Parathyroid adenoma (tissue), 2 donors: ENCODE results near the gene TAF9B.
"Not testable (repeated sequence)": the region's sequence is repeated elsewhere in the genome, so short reads cannot be mapped to it uniquely, and the experiment has no call there.

Source experiments
- H2AFZ ChIP-seq: fragments of 300-600 bp; sonication (generic); one replicate; pipeline ENCODE4 v1.7.0; 2017; ENCODE audit warnings: antibody characterized with exemption, mild to moderate bottlenecking
- H3K27ac ChIP-seq: fragments of 300-600 bp; sonication (generic); one replicate; pipeline ENCODE4 v1.7.0; 2017
- H3K27me3 ChIP-seq: fragments of 300-600 bp; sonication (generic); one replicate; pipeline ENCODE4 v1.7.0; 2017; ENCODE audit warnings: low read length; ENCODE audit not compliant: control insufficient read depth, insufficient read depth
- H3K36me3 ChIP-seq: fragments of 300-600 bp; sonication (generic); one replicate; pipeline ENCODE4 v1.7.0; 2017; ENCODE audit warnings: low read length; ENCODE audit not compliant: control insufficient read depth, insufficient read depth
- H3K4me1 ChIP-seq: fragments of 300-600 bp; sonication (generic); one replicate; pipeline ENCODE4 v1.7.0; 2017; ENCODE audit warnings: control low read depth
- H3K4me2 ChIP-seq: fragments of 300-600 bp; sonication (generic); one replicate; pipeline ENCODE4 v1.7.0; 2017; ENCODE audit warnings: low read length
- H3K4me3 ChIP-seq: fragments of 300-600 bp; sonication (generic); one replicate; pipeline ENCODE4 v1.7.0; 2017; ENCODE audit warnings: low read depth, low read length
- H3K79me2 ChIP-seq: fragments of 300-600 bp; sonication (generic); one replicate; pipeline ENCODE4 v1.7.0; 2017; ENCODE audit warnings: control low read depth
- H3K9ac ChIP-seq: fragments of 300-600 bp; sonication (generic); one replicate; pipeline ENCODE4 v1.7.0; 2017; ENCODE audit warnings: mild to moderate bottlenecking
- H3K9me3 ChIP-seq: fragments of 300-600 bp; sonication (generic); one replicate; pipeline ENCODE4 v1.7.0; 2017; ENCODE audit warnings: low read length; ENCODE audit not compliant: control insufficient read depth
- CTCF ChIP-seq: fragments of 300-600 bp; sonication (generic); IDR thresholded peaks from one replicate; pipeline ENCODE4 v1.7.0; 2017; ENCODE audit warnings: antibody characterized with exemption, mild to moderate bottlenecking
- donor health status: primary hyperparathyroidism.

The TAF9B gene

GRCh38 chrX:78102091-78102490, 37.4 kb downstream of the TAF9B start:
- Histone ChIP-seq H3K79me2 (peaks cover 18% of the 10 kb centered on the region), H3K4me3 (no peak overlapping the region), H3K9ac (no peak overlapping the region), H3K4me2 (no peak overlapping the region), H3K27me3 (no peaks in the 10 kb centered on the region), H3K36me3 (no peaks in the 10 kb centered on the region), H2AFZ (no peak overlapping the region), H3K27ac (no peak overlapping the region), H3K4me1 (no peaks in the 10 kb centered on the region), H3K9me3 (no peaks in the 10 kb centered on the region)
- no peak for TF ChIP-seq CTCF

GRCh38 chrX:78098108-78098507, 41.3 kb downstream of the TAF9B start:
- Histone ChIP-seq H2AFZ (no peak overlapping the region), H3K27me3 (no peaks in the 10 kb centered on the region), H3K36me3 (no peaks in the 10 kb centered on the region), H3K9me3 (no peaks in the 10 kb centered on the region), H3K4me2 (no peak overlapping the region), H3K4me3 (no peak overlapping the region), H3K4me1 (no peaks in the 10 kb centered on the region), H3K9ac (no peak overlapping the region), H3K27ac (no peak overlapping the region), H3K79me2 (no peaks in the 10 kb centered on the region)
- TF ChIP-seq CTCF: no peak

GRCh38 chrX:78092296-78092695, 47.2 kb downstream of the TAF9B start:
- H3K27ac ChIP-seq: no peak overlapping the region
- no peak for TF ChIP-seq CTCF

GRCh38 chrX:78081413-78081812, 58.0 kb downstream of the TAF9B start:
- not testable (repeated sequence) for H3K27me3 ChIP-seq, H3K4me1 ChIP-seq, H3K27ac ChIP-seq, H3K9me3 ChIP-seq, H2AFZ ChIP-seq, H3K4me2 ChIP-seq, H3K79me2 ChIP-seq, H3K36me3 ChIP-seq, H3K9ac ChIP-seq, H3K4me3 ChIP-seq

More at GRCh38 chrX:78092296-78092695, 47.2 kb downstream of the TAF9B start:
- H3K4me1 ChIP-seq: no peaks in the 10 kb centered on the region
- H3K9me3 ChIP-seq: no peaks in the 10 kb centered on the region
- no peak overlapping the region for H3K4me2 ChIP-seq
- no peaks in the 10 kb centered on the region for H3K79me2 ChIP-seq
- H2AFZ ChIP-seq: no peak overlapping the region
- H3K9ac ChIP-seq: no peak overlapping the region
- H3K36me3 ChIP-seq: no peaks in the 10 kb centered on the region
- H3K27me3 ChIP-seq: no peaks in the 10 kb centered on the region
- no peak overlapping the region for H3K4me3 ChIP-seq
